Panc1 (cell line): Measurements from ENCODE around the gene ORC2. TPM values are rescaled to one million over a fixed set of nuclear protein-coding genes. Genes with fewer than 3 reads are reported as not detected.

Experiments used
- ATAC-seq: fragments of 200-7000 bp; cut with Tn5 transposase; 2 replicates; pipeline ENCODE4 v1.9.1; 2020; ENCODE audit warnings: mild to moderate bottlenecking, moderate library complexity
- BruUV-seq: library from RNA; stranded (reverse); fragments of 400-500 nt; replicated peaks from 2 replicates; lab custom pipeline; 2021; lab: Mats Ljungman, UMichigan
- CTCF ChIA-PET: fragments of 300-600 bp; sonication (Branson Sonifier 250); formaldehyde crosslinking; loops from one replicate; lab custom pipeline; 2022; ENCODE audit warnings: antibody characterized with exemption; lab: Charles Lee
- POLR2A ChIA-PET: fragments of 300-600 bp; sonication (Branson Sonifier 250); formaldehyde crosslinking; loops from one replicate; lab custom pipeline; 2022; ENCODE audit warnings: antibody characterized with exemption; lab: Charles Lee
- DNase-seq: peaks from one replicate; pipeline ENCODE4 v3.0.0-alpha.2; 2010; ENCODE audit warnings: low read depth, low spot score
- H3K27ac ChIP-seq: 2 replicates; pipeline ENCODE4 v1.5.1; 2011; ENCODE audit warnings: mild to moderate bottlenecking, low read length, inconsistent platforms
- H3K27me3 ChIP-seq: fragments of 200-500 bp; sonication (Bioruptor generic); 2 replicates; pipeline ENCODE4 v1.6.0; 2014; ENCODE audit warnings: low read length, inconsistent platforms; ENCODE audit not compliant: control insufficient read depth, insufficient read depth
- H3K36me3 ChIP-seq: fragments of 200-500 bp; sonication (Bioruptor generic); 2 replicates; pipeline ENCODE4 v1.5.1; 2014; ENCODE audit warnings: inconsistent platforms, mild to moderate bottlenecking, low read length, moderate library complexity; ENCODE audit not compliant: control insufficient read depth, insufficient read depth
- H3K4me1 ChIP-seq: 2 replicates; pipeline ENCODE4 v1.5.1; 2011; ENCODE audit warnings: inconsistent platforms, mild to moderate bottlenecking, low read length, moderate library complexity; ENCODE audit not compliant: control insufficient read depth, insufficient read depth
- H3K4me3 ChIP-seq, 2 experiments: 2 replicates each; pipeline ENCODE4 v1.5.1; 2011 to 2012; ENCODE audit warnings: low read depth in 2 of 2, low read length in 2 of 2, mild to moderate bottlenecking in 2 of 2, inconsistent platforms in 1 of 2, moderate library complexity in 1 of 2
- H3K9me3 ChIP-seq: fragments of 200-500 bp; sonication (Bioruptor generic); 2 replicates; pipeline ENCODE4 v1.5.1; 2014; ENCODE audit warnings: low read depth, mild to moderate bottlenecking, inconsistent platforms, low read length, moderate library complexity; ENCODE audit not compliant: control insufficient read depth, insufficient read depth
- CTCF ChIP-seq: fragments of 450-650 bp; IDR thresholded peaks from 2 replicates; pipeline ENCODE4 v1.5.1; 2017; ENCODE audit warnings: mild to moderate bottlenecking
- POLR2AphosphoS5 ChIP-seq: IDR thresholded peaks from 2 replicates; pipeline ENCODE4 v1.6.1; 2012; ENCODE audit warnings: mild to moderate bottlenecking, low read depth, low read length, moderate library complexity
- REST ChIP-seq, 2 experiments: IDR thresholded peaks; 2 replicates each; pipeline ENCODE4 v1.6.1; 2011 to 2012; ENCODE audit warnings: low read depth in 2 of 2, control low read depth in 1 of 2, low read length in 1 of 2, mild to moderate bottlenecking in 1 of 2, moderate library complexity in 1 of 2; ENCODE audit not compliant: insufficient read depth in 1 of 2
- SIN3A ChIP-seq: IDR thresholded peaks from 2 replicates; pipeline ENCODE4 v1.6.1; 2012; ENCODE audit warnings: low read depth, mild to moderate bottlenecking, low read length, moderate library complexity, borderline replicate concordance; ENCODE audit not compliant: insufficient read depth
- TCF7L2 ChIP-seq: IDR thresholded peaks from 2 replicates; pipeline ENCODE4 v1.6.1; 2011; ENCODE audit warnings: mild to moderate bottlenecking, low read depth, low read length, inconsistent platforms
- in situ Hi-C: cut with HindIII; loops from 2 replicates; pipeline ENCODE4 v1.10.0; 2016; ENCODE audit warnings: low sequenced_read_pairs, low pct_unique_long_range_greater_than_20kb
- intact Hi-C: fragments of 100-400 bp; cut with micrococcal nuclease; formaldehyde crosslinking; loops from one replicate; pipeline ENCODE4 v1.10.0; 2022; ENCODE audit not compliant: unreplicated experiment
- total RNA-seq: library from RNA; stranded (reverse); gene quantifications from one replicate; pipeline ENCODE4 v1.2.1, GENCODE V29; 2021; ENCODE audit not compliant: unreplicated experiment

Gene ORC2
- total RNA-seq, 1 experiment from 2014 or later, result 41.8 TPM

DNA sequence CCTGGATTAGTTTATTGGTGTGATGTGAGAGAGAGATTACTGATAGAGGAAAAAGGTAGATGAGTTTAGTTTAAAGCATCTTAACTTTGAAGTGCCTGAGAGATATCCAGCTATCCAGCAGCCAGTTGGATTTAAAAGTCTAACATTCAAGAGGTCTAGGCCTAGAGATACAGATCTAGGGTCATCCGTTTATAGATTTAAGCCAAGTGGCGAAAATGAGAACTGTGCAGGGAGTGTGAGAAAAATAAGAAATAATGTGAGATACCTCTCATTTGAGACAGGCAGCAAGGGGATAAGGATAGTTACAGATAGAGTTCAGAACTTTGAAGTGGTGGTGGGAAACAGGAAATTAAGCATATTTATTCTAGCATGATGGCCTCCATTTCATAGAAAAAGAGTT is 5.3 kb upstream of the ORC2 start:
- H3K4me3 ChIP-seq, result no peak overlapping the region
- H3K27ac ChIP-seq, result no peak overlapping the region
- no TSS peak for BruUV-seq
- TF ChIP-seq SIN3A (no peak), REST (IDR thresholded peaks at IDR 0.05; ENCODE audit: insufficient read depth in 1 of 2, low read depth in 2 of 2, low read length in 1 of 2) (no peak)
- peaks cover 2% of the 10 kb centered on the region; the same call in 1 of the 2 replicates for H3K36me3 ChIP-seq
- POLR2A ChIA-PET, result no interaction called here
- H3K9me3 ChIP-seq, result no peaks in the 10 kb centered on the region
- DNase-seq, result no peak
- in situ Hi-C loops, result no loop called here
- intact Hi-C loops, result no loop called here
- H3K4me1 ChIP-seq, result peaks cover 6% of the 10 kb centered on the region
- CTCF ChIA-PET, result no interaction called here
- ATAC-seq, result no peak
- no peaks in the 10 kb centered on the region for H3K27me3 ChIP-seq

GRCh38 chr2:200968162-200968561 is 4.7 kb upstream of the ORC2 start:
- no peak overlapping the region for H3K4me3 ChIP-seq
- POLR2A ChIA-PET, result no interaction called here
- ATAC-seq (no peak), DNase-seq (no peak)
- H3K36me3 ChIP-seq, result peaks cover 2% of the 10 kb centered on the region; the same call in 1 of the 2 replicates
- H3K27ac ChIP-seq, result no peak overlapping the region
- CTCF ChIA-PET, result no interaction called here
- no peaks in the 10 kb centered on the region for H3K27me3 ChIP-seq
- H3K9me3 ChIP-seq, result no peaks in the 10 kb centered on the region
- no TSS peak for BruUV-seq
- intact Hi-C loops, result no loop called here
- in situ Hi-C loops, result no loop called here
- TF ChIP-seq TCF7L2, result no peak
- no peak for TF ChIP-seq SIN3A
- no peak for TF ChIP-seq POLR2AphosphoS5
- TF ChIP-seq CTCF, result no peak
- TF ChIP-seq REST (IDR thresholded peaks at IDR 0.05; ENCODE audit: insufficient read depth in 1 of 2, low read depth in 2 of 2, low read length in 1 of 2), result no peak
- H3K4me1 ChIP-seq, result peaks cover 6% of the 10 kb centered on the region
